Fibroblast of mammary gland (primary cell): ENCODE results near the gene WDR90.
A peak's percentile ranks its signal among the peaks of the same experiment; 100 is the strongest.

Experiments used
- DNase-seq: peaks from one replicate; pipeline ENCODE4 v3.0.0-alpha.2; 2010; ENCODE audit warnings: low read depth
- H3K4me3 ChIP-seq: 2 replicates; pipeline ENCODE4 v1.5.1; 2011; ENCODE audit warnings: low read depth, mild to moderate bottlenecking, low read length, moderate library complexity; ENCODE audit not compliant: control insufficient read depth
- CTCF ChIP-seq: conservative IDR thresholded peaks from 2 replicates; pipeline ENCODE4 v1.5.1; 2011; ENCODE audit warnings: low read depth, low read length, inconsistent platforms; ENCODE audit not compliant: control insufficient read depth, insufficient read depth

Gene WDR90

GRCh38 chr16:662095-662494 is 12.9 kb downstream of the WDR90 start:
- DNase-seq: no peak
- H3K4me3 ChIP-seq: no peak overlapping the region
- TF ChIP-seq CTCF: no peak

- no peak overlapping the region for H3K4me3 ChIP-seq
- TF ChIP-seq CTCF: no peak
- DNase-seq: no peak
These were observed 13.4 kb downstream of the WDR90 start for GRCh38 chr16:662597-662996.

- no peak for TF ChIP-seq CTCF
- H3K4me3 ChIP-seq: no peak overlapping the region
- no peak for DNase-seq
These were observed 17.4 kb downstream of the WDR90 start for GRCh38 chr16:666572-666971.

- DNase-seq: no peak
- TF ChIP-seq CTCF: no peak
- no peak overlapping the region for H3K4me3 ChIP-seq
These were observed 18.1 kb downstream of the WDR90 start for GRCh38 chr16:667113-667779.

GRCh38 chr16:667780-668518 is 18.8 kb downstream of the WDR90 start, which contains the start of gene RHOT2:
Gene RHOT2 (plus strand): TSS chr16:668132. CDS start chr16:668200, 68 bp downstream.
- TF ChIP-seq CTCF: no peak
- peak within 1 kb of the TSS; percentile 73 for H3K4me3 ChIP-seq
- DNase-seq: peak; percentile 85

GRCh38 chr16:668519-669171 is 19.5 kb downstream of the WDR90 start:
- no peak for DNase-seq
- no peak for TF ChIP-seq CTCF
- H3K4me3 ChIP-seq: peak overlapping the region; percentile 73
